Measurements from ENCODE around the gene ELP1.
"Not testable (repeated sequence)": the region's sequence is repeated elsewhere in the genome, so short reads cannot be mapped to it uniquely, and the experiment has no call there.

The ELP1 gene

DNA sequence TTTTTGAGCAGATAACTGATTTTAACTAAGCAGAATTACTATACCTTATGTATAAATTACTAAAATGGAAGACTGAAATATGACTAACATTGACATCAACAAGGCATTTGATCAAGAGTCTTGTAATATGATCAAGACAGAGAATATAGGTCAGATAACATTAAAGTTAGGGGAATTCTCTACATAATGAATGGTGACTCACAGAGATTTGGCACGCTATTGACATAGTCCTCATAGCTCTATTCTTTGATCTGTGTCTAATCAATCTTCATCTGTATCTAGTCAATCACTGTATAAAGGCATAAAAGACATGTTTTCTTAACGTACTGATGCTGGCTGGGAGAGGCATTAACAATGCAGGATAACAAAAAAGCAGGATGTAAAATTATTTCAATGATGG lies 17.7 kb upstream of the ELP1 start:
- H3K9me3 Mint-ChIP-seq = no peaks in the 10 kb centered on the region
- no peaks in the 10 kb centered on the region for H3K36me3 Mint-ChIP-seq
- no peak overlapping the region for H3K27ac Mint-ChIP-seq
- no peaks in the 10 kb centered on the region for H3K4me1 Mint-ChIP-seq
- no peak overlapping the region for H3K4me3 Mint-ChIP-seq
- DNase-seq (ENCODE audit: low spot score in 2 of 2) (no peak), ATAC-seq (peak; percentile 24)

DNA sequence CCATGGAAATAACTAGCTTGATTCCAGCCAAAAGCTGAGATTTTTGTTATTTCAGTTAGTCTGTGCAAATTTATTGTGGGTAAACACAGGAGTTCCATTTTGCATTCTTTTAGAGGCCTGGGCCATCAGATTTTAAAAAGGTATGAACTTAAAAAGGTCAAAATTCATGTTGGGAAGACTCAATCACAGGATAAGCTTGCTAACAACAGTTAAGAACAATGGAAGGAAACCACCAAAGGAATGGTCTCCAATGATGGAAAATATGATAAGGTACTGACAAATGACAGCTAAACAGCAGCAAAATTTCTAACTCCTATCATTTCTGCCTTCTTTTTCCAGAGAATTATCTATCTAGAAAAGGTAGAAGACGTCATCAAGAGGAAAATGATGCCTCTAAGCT lies 16.2 kb upstream of the ELP1 start:
- no peaks in the 10 kb centered on the region for H3K9me3 Mint-ChIP-seq
- H3K4me1 Mint-ChIP-seq = no peaks in the 10 kb centered on the region
- H3K36me3 Mint-ChIP-seq = no peaks in the 10 kb centered on the region
- no peak overlapping the region for H3K4me3 Mint-ChIP-seq
- ATAC-seq (no peak), DNase-seq (ENCODE audit: low spot score in 2 of 2) (no peak)
- H3K27ac Mint-ChIP-seq = no peak overlapping the region

DNA sequence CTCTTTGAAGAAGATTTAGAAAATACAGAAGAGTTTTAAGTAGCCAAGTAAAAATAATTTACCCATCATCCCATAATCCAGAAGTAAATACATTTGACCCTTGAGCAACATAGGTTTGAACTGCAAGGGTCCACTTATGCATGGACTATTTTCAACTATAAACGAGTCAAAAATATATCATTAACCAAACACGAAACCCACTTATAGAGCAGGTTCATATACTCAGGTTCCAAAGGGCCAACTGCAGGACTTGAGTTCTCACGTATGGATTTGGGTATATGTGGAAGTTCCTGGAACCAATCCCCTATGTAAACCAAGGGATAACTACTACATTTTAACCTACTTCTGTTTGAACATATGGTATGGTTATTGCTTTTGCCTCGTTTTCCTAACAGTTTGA lies 6.1 kb upstream of the ELP1 start:
- peaks cover 15% of the 10 kb centered on the region for H3K36me3 Mint-ChIP-seq
- H3K4me3 Mint-ChIP-seq = no peak overlapping the region
- no peak for DNase-seq (ENCODE audit: low spot score in 2 of 2)
- H3K9me3 Mint-ChIP-seq = no peaks in the 10 kb centered on the region
- H3K27ac Mint-ChIP-seq = no peak overlapping the region
- H3K4me1 Mint-ChIP-seq = peaks cover 5% of the 10 kb centered on the region
- no peak for ATAC-seq

DNA sequence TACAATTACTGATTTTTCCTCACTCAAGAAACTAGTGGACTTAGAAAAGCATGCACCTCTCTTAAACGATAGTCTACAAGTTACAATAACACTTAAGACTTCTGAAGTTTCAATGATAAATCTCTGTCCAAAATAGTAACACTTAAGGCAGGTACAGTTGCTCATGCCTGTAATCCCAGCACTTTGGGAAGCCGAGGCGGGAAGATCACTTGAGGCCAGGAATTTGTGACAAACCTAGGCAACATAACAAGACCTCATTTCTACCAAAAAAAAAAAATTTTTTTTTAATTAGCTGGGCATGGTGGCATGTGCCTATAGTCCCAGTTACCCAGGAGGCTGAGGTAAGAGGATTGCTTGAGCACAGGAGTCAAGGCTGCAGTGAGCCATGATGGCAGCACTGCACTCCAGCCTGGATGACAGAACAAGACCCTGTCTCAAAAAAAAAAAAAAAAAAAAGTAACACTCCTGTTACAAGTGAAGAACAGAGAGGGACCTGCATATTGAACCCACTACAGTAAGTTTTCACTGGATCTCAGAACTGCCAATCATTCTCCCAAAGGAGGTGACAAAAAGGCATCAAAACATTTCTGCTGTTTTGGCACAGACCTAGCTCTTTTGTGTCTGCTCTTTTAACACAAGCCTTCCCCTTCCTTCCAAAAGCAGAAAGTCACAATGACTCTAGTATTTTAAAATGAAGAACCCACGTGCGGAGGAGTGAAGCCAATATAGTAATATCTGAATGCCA lies 3.8 kb upstream of the ELP1 start:
- Mint-ChIP-seq H3K36me3 (peaks cover 21% of the 10 kb centered on the region), H3K9me3 (no peaks in the 10 kb centered on the region), H3K27ac (no peak overlapping the region), H3K4me3 (no peak overlapping the region), H3K4me1 (peaks cover 22% of the 10 kb centered on the region)
- DNase-seq (ENCODE audit: low spot score in 2 of 2) (no peak), ATAC-seq (no peak)

DNA sequence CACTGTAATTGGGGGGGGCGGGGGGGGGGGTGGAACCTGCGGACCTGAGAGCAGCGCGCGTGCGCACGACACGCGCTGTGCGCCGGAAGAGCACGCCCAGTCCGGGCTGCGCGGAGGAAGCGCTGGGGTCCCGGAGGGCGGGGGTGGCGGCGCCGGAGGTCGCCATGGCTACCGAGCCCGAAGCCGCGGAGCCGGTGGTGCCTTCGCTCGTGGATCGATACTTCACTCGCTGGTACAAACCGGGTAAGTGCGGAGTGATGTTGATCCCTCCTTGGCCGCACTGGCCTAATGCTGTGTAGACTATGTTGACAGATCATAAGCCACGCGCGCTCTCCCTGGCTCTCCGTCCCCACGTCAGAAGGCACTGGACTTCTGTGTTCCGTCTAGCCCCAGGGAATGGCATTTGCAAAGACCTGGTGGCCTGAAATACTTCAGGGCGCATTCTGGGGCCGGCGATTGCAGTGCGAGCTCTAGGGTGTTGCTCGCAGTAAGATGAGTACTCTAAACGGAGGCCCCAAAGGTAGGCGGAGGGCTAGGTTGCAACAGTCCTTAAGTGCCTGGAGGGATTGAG lies 484 bp upstream of the ELP1 start, which contains the start of gene ABITRAM:
ABITRAM (plus strand) TSS at position 78 of the 571 bp plus-strand sequence; CDS start at position 165, 87 bp downstream.
- peaks cover 34% of the 10 kb centered on the region for H3K36me3 Mint-ChIP-seq
- H3K27ac Mint-ChIP-seq = peak within 1 kb of the TSS; percentile 97
- H3K4me3 Mint-ChIP-seq = peak within 1 kb of the TSS; percentile 97
- H3K4me1 Mint-ChIP-seq = peaks cover 25% of the 10 kb centered on the region
- no peaks in the 10 kb centered on the region for H3K9me3 Mint-ChIP-seq
- ATAC-seq = peak; percentile 88
- DNase-seq (ENCODE audit: low spot score in 2 of 2) = peak; percentile 68 to 84

DNA sequence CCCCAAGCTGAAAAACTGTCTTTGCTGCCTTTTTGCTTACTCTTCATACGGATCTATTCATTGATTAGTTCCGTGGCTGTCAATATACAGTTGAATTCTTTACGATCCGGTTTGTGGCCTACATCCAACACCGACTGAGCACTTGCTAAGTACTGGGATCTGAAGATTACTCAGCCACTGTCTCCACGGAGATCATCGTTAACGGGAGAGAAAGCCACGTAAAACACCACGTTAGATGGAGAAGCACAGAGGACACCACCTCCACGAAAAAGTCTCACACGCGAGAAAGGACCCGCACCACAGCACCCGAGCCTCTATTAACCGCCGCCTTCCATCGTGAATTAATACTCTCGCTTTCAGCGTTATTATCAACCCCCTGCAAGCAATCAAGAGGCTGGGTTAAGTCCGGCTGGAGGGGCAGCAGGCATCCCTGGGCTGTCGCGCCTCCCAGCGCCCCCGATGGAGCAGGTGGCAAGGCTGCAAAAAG lies 650 bp downstream of the ELP1 start:
- H3K4me1 Mint-ChIP-seq = peaks cover 28% of the 10 kb centered on the region
- H3K9me3 Mint-ChIP-seq = no peaks in the 10 kb centered on the region
- ATAC-seq = no peak
- peaks cover 36% of the 10 kb centered on the region for H3K36me3 Mint-ChIP-seq
- peak in 1 of 2 donors; percentile 5 for DNase-seq (ENCODE audit: low spot score in 2 of 2)
- H3K27ac Mint-ChIP-seq = peak overlapping the region; percentile 97
- H3K4me3 Mint-ChIP-seq = peak overlapping the region; percentile 97

DNA sequence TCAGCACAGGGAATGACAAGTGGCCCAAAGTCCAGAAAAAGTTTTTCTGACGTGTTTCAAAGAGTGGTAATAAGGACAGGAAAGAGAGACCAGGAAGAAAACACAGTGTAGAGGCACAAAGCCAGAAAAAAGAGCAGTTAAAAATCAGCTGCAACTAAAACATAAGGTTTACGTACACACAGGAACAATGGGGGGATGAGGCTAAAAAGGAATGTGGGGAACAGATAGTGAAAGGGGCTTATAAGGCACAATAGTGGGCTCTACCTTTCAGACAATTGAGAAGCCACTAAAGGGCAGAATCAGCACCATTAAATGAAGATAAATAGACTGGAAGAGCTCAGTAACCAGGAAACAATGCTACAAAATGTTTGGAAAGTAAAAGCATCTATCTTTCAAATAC lies 5.5 kb downstream of the ELP1 start:
- no peak for DNase-seq (ENCODE audit: low spot score in 2 of 2)
- Mint-ChIP-seq H3K27ac (no peak overlapping the region), H3K4me3 (no peak overlapping the region), H3K4me1 (peaks cover 21% of the 10 kb centered on the region), H3K36me3 (peaks cover 74% of the 10 kb centered on the region), H3K9me3 (no peaks in the 10 kb centered on the region)
- ATAC-seq = no peak

DNA sequence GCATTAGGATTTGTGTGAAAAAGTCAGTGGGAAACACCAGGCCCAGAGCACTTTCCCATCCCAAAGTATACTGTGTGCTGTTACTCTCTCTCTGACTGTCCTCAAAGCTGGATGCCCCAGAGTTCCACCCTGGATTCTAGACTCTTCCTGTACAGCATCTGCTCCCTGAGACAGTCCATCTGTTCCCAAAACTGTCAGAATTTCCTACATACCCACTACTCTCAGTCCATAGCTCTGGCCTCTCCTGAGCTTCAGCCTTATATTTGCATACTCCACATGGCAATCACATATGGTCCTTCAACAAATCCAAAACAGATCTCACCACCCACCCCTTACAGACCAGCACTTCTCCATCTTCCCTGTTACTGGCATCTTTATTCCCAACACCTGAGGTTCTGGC lies 9.5 kb downstream of the ELP1 start:
- H3K36me3 Mint-ChIP-seq = peaks cover 97% of the 10 kb centered on the region
- H3K9me3 Mint-ChIP-seq = no peaks in the 10 kb centered on the region
- H3K27ac Mint-ChIP-seq = peak overlapping the region; percentile 55
- no peak for DNase-seq (ENCODE audit: low spot score in 2 of 2)
- no peak for ATAC-seq
- H3K4me3 Mint-ChIP-seq = no peak overlapping the region
- peaks cover 12% of the 10 kb centered on the region for H3K4me1 Mint-ChIP-seq

DNA sequence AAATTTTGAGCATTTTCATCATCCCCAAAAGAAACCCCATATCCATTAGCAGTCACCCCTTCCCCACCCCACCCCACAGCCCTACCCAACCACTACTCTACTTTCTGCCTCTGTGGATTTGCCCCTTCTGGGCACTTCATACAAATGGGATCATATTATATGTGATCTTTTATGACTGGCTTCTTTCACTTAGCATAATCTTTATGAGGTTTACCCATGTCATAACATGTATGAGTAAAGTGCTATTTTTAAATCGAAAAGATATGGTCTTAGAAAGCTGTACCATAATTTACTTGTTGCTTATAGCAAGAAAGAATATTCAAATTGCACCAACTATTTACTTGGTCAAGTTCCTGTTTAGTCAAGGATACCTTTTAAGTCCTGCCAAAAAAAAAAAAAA lies 12.7 kb downstream of the ELP1 start:
- ATAC-seq = no peak
- Mint-ChIP-seq H3K27ac (peak overlapping the region; percentile 18), H3K36me3 (peaks cover 100% of the 10 kb centered on the region), H3K4me3 (no peak overlapping the region), H3K4me1 (peaks cover 6% of the 10 kb centered on the region), H3K9me3 (no peaks in the 10 kb centered on the region)
- DNase-seq (ENCODE audit: low spot score in 2 of 2) = no peak

DNA sequence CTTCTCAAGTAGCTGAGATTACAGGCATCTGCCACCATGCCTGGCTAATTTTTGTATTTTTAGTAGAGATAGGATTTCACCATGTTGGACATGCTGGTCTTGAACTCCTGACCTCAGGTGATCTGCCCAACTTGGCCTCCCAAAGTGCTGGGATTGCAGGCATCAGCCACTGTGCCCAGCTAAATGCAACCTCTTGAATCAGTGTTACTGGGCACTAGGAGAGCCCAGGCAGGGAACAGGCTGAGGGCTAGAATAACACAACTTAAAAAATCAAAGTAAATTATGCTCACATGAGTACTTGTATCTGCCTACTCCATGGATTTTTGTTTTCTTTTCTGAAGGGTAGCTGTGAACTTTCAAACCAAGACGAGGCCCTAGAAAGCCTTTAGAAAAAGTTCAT lies 13.5 kb downstream of the ELP1 start:
- peaks cover 100% of the 10 kb centered on the region for H3K36me3 Mint-ChIP-seq
- ATAC-seq; DNase-seq (ENCODE audit: low spot score in 2 of 2); H3K4me3 Mint-ChIP-seq; H3K4me1 Mint-ChIP-seq; H3K27ac Mint-ChIP-seq; H3K9me3 Mint-ChIP-seq: not testable (repeated sequence)

DNA sequence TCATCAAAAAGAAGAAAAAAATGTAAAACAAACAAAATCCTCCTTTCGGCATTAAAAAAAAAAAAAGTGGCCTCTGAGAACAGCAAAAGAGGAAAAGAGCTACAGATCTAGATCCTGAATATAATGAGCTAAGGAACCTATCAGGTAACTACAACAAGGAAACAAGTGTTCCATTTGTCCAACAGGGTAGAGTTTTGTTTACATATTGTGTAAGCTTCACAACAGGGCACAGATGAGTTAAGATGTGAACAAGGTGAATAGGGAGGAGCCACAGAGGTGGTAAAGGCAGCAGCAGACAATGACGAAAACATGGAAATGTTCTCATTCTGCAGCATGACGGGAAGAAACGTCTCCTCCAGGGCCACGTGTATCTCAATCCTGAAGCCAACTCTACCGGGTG lies 14.4 kb downstream of the ELP1 start:
- ATAC-seq = no peak
- DNase-seq (ENCODE audit: low spot score in 2 of 2) = no peak
- no peak overlapping the region for H3K27ac Mint-ChIP-seq
- no peaks in the 10 kb centered on the region for H3K4me1 Mint-ChIP-seq
- H3K9me3 Mint-ChIP-seq = no peaks in the 10 kb centered on the region
- H3K4me3 Mint-ChIP-seq = no peak overlapping the region
- H3K36me3 Mint-ChIP-seq = peaks cover 100% of the 10 kb centered on the region

DNA sequence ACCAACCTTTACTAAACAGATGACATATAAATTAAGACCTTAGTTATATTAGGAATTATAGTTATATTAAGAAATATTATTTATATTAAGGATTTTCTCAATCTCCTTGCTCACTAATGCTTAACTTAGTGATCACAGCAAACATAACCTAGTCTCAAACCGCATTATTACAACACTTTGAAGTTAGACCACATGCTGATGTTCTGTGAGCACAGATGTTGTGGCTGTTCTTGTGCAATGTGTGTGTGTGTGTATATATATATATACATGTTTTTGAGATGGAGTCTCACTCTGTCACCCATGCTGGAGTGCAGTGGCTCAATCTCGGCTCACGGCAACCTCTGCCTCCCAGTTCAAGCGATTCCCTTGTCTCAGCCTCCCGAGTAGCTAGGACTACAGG lies 20.5 kb downstream of the ELP1 start:
- no peak for DNase-seq (ENCODE audit: low spot score in 2 of 2)
- Mint-ChIP-seq H3K4me3 (no peak overlapping the region), H3K9me3 (no peaks in the 10 kb centered on the region), H3K27ac (no peak overlapping the region), H3K4me1 (peaks cover 17% of the 10 kb centered on the region), H3K36me3 (peaks cover 96% of the 10 kb centered on the region)
- ATAC-seq = no peak

DNA sequence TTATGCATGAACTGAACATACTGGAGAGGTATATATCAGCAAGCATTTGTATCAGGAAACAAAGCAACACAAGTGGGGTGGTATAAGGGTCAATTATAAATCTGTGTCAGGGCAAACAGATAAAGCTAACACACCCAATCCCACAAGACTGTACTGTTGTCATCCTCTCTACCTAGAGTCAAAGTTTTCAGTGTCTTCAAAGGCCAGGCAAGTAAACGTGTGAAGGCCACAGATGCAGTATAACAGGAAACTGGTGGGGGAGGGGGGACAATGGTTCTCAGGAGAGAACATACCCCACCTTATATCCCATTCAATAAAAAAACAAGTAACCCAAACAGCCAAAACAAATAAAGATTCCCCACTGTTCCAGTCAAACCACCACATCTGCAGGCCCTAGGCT lies 22.1 kb downstream of the ELP1 start:
- Mint-ChIP-seq H3K4me1 (peaks cover 17% of the 10 kb centered on the region), H3K9me3 (no peaks in the 10 kb centered on the region), H3K4me3 (no peak overlapping the region), H3K36me3 (peaks cover 96% of the 10 kb centered on the region), H3K27ac (peak overlapping the region; percentile 77)
- DNase-seq (ENCODE audit: low spot score in 2 of 2) = no peak
- ATAC-seq = peak; percentile 31

DNA sequence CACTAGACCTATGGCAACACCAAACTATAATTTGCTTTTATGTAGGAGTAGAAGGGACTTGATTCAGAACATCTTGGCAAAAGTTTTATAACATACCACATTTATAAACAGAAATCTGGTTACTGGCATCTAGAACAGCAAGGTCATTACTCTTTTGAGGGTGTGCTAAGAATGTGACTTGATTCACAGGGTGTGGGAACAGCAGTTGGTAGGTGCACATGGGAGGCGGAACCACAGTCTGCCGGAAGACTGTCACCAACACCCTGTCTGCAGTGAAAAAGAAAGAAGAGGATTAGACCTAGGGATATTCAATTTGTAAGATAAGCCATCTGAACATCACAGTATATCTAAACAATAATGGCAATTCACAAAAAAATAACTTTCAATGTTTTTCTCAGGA lies 23.0 kb downstream of the ELP1 start:
- Mint-ChIP-seq H3K36me3 (peaks cover 96% of the 10 kb centered on the region), H3K9me3 (no peaks in the 10 kb centered on the region), H3K4me1 (peaks cover 17% of the 10 kb centered on the region), H3K4me3 (no peak overlapping the region), H3K27ac (peak overlapping the region; percentile 77)
- no peak for ATAC-seq
- no peak for DNase-seq (ENCODE audit: low spot score in 2 of 2)

DNA sequence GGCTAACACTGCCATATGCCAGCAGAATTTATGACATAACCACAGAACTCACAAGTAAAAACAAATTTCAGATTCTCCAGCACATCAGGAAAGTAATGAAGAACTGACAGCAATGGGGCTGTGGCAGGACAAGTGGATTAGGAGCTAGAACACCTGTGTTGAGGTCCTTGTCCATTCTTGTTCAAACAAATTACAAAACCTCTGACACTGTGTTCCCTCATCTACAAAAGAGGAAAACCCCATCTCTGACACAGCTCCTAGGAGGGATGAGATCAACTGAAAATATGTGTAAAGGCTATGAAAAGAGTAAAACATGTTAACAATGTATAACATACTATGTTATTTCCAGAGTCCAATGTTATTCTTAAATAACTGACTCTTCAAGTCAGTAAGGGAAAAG lies 23.5 kb downstream of the ELP1 start:
- H3K27ac Mint-ChIP-seq = peak overlapping the region; percentile 77
- DNase-seq (ENCODE audit: low spot score in 2 of 2) = no peak

DNA sequence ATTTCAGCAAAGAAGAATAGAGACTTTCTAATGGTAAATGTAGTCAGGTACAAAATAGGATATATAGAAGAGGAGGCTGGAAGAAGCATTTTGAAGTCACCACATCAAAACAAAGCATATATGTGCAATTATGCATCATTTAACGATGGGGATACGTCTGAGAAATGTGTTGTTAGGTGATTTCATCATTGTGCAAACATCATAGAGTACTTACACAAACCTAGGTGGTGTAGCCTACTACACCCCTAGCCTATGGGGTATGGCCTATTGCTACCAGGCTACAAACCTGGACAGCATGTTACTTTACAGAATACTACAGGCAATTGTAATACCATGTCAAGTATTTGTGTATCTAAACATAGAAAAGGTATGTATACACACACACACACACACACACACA lies 28.4 kb downstream of the ELP1 start:
- DNase-seq (ENCODE audit: low spot score in 2 of 2) (no peak), ATAC-seq (no peak)
- H3K9me3 Mint-ChIP-seq = no peaks in the 10 kb centered on the region
- H3K27ac Mint-ChIP-seq = no peak overlapping the region
- peaks cover 7% of the 10 kb centered on the region for H3K4me1 Mint-ChIP-seq
- peaks cover 94% of the 10 kb centered on the region for H3K36me3 Mint-ChIP-seq
- H3K4me3 Mint-ChIP-seq = no peak overlapping the region

More for the DNA sequence above, 23.5 kb downstream of the ELP1 start:
- H3K4me3 Mint-ChIP-seq = no peak overlapping the region
- peaks cover 96% of the 10 kb centered on the region for H3K36me3 Mint-ChIP-seq
- ATAC-seq = no peak
- no peaks in the 10 kb centered on the region for H3K9me3 Mint-ChIP-seq
- peaks cover 17% of the 10 kb centered on the region for H3K4me1 Mint-ChIP-seq
